Ishikawa (cell line): ENCODE measurements around the gene C16orf74.

Source experiments
- CEBPB ChIP-seq: IDR thresholded peaks from 2 replicates; pipeline ENCODE4 v1.6.1; 2012
- CREB1 ChIP-seq: IDR thresholded peaks from 2 replicates; pipeline ENCODE4 v1.6.1; 2012; ENCODE audit warnings: low read depth
- EGR1 ChIP-seq: IDR thresholded peaks from 2 replicates; pipeline ENCODE4 v1.6.1; 2012
- EP300 ChIP-seq: IDR thresholded peaks from 2 replicates; pipeline ENCODE4 v1.6.1; 2012; ENCODE audit warnings: borderline replicate concordance
- FOXM1 ChIP-seq: IDR thresholded peaks from 2 replicates; pipeline ENCODE4 v1.6.1; 2012; ENCODE audit warnings: low read depth, borderline replicate concordance
- MAX ChIP-seq: IDR thresholded peaks from 2 replicates; pipeline ENCODE4 v1.6.1; 2012
- NFIC ChIP-seq: IDR thresholded peaks from 2 replicates; pipeline ENCODE4 v1.6.1; 2012
- RAD21 ChIP-seq: IDR thresholded peaks from 2 replicates; pipeline ENCODE4 v1.6.1; 2012; ENCODE audit warnings: low read depth
- REST ChIP-seq: IDR thresholded peaks from 2 replicates; pipeline ENCODE4 v1.6.1; 2012; ENCODE audit warnings: low read depth, mild to moderate bottlenecking
- TAF1 ChIP-seq: IDR thresholded peaks from 2 replicates; pipeline ENCODE4 v1.6.1; 2012; ENCODE audit warnings: low read depth, mild to moderate bottlenecking
- TCF12 ChIP-seq: IDR thresholded peaks from 2 replicates; pipeline ENCODE4 v1.6.1; 2012; ENCODE audit warnings: low read depth
- TEAD4 ChIP-seq: IDR thresholded peaks from 2 replicates; pipeline ENCODE4 v1.6.1; 2012
- USF1 ChIP-seq: IDR thresholded peaks from 2 replicates; pipeline ENCODE4 v1.6.1; 2012
- YY1 ChIP-seq: IDR thresholded peaks from 2 replicates; pipeline ENCODE4 v1.6.1; 2012; ENCODE audit warnings: low read depth

- TF ChIP-seq EP300 (no peak), FOXM1 (no peak), CREB1 (no peak), TCF12 (no peak), REST (no peak), YY1 (no peak), CEBPB (no peak), TAF1 (no peak), EGR1 (no peak), NFIC (no peak), USF1 (no peak), TEAD4 (no peak), RAD21 (no peak), MAX (no peak)
Measured at GRCh38 chr16:85677383-85677967, 73.4 kb downstream of the C16orf74 start.
